ENCODE results near the gene TTLL6. TPM values are rescaled to one million over a fixed set of nuclear protein-coding genes. Genes with fewer than 3 reads are reported as not detected.

TTLL6 gene
- total and polyA plus RNA-seq, 9 of the 15 experiments (the other 6 are each of a cell fraction or from before 2014, with no cell fraction given) = 0.05 TPM; not detected in 8

GRCh38 chr17:48760411-48760810, 56.6 kb downstream of the TTLL6 start (continued):
- TF ChIP-seq RERE (CRISPR knock-in tag; IDR thresholded peaks at IDR 0.05; ENCODE audit: borderline replicate concordance) (no peak), ZNF121 (CRISPR knock-in tag; conservative IDR thresholded peaks at IDR 0.05) (no peak), ZNF274 (IDR thresholded peaks at IDR 0.05; ENCODE audit: borderline replicate concordance, low read depth, low read length) (no peak), MTA3 (IDR thresholded peaks at IDR 0.05; ENCODE audit: borderline replicate concordance) (no peak), GATAD2B (IDR thresholded peaks at IDR 0.05; ENCODE audit: borderline replicate concordance) (no peak), ZNF354B (CRISPR knock-in tag; IDR thresholded peaks at IDR 0.05) (no peak), CREM (IDR thresholded peaks at IDR 0.05; ENCODE audit: low read depth) (no peak), ZNF143 (CRISPR knock-in tag; IDR thresholded peaks at IDR 0.05) (no peak)
